Measurements from ENCODE around the gene SCLT1. TPM values are rescaled to one million over a fixed set of nuclear protein-coding genes. Genes with fewer than 3 reads are reported as not detected.

The SCLT1 gene
- total RNA-seq, 1 donor: 14.1 TPM

DNA sequence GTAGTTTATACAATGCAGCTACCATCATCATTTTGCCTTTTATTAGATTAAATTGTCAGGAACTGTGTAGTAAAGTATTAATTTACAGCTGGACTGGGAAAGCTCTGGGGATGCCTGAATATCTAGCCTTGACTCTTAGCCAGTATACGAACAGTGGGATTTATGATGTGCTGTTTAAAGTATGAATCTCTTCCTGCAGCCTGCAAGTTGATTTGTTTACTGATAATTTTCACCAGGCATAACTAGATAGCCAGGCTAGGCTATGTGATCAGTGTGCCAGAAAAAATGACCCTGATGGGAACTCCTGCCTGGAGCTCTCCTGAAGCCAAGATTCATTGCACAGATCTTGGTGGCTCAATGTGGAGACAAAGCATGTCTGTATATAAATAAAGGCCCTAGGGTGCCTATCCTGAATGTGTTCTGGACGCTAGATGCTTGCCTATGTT lies 119.2 kb downstream of the SCLT1 start:
- Histone ChIP-seq H3K4me3 (ENCODE audit: insufficient read depth, low read length) (no peak overlapping the region), H2AFZ (ENCODE audit: low read length) (no peak overlapping the region), H3K4me2 (ENCODE audit: insufficient read depth, low read length) (no peak overlapping the region), H3K36me3 (ENCODE audit: insufficient read depth, low read length) (no peaks in the 10 kb centered on the region), H3K27me3 (ENCODE audit: insufficient read depth, low read length) (no peaks in the 10 kb centered on the region), H4K20me1 (ENCODE audit: insufficient read depth, low read length) (no peaks in the 10 kb centered on the region), H3K27ac (ENCODE audit: low read depth, low read length) (no peak overlapping the region), H3K4me1 (ENCODE audit: insufficient read depth, low read length) (no peaks in the 10 kb centered on the region), H3K9me3 (ENCODE audit: low read depth, low read length) (no peaks in the 10 kb centered on the region), H3K79me2 (ENCODE audit: insufficient read depth, low read length) (no peaks in the 10 kb centered on the region)
- DNase-seq (ENCODE audit: insufficient read length, low spot score, missing footprints): peak; percentile 30
- TF ChIP-seq, protein P1, sequence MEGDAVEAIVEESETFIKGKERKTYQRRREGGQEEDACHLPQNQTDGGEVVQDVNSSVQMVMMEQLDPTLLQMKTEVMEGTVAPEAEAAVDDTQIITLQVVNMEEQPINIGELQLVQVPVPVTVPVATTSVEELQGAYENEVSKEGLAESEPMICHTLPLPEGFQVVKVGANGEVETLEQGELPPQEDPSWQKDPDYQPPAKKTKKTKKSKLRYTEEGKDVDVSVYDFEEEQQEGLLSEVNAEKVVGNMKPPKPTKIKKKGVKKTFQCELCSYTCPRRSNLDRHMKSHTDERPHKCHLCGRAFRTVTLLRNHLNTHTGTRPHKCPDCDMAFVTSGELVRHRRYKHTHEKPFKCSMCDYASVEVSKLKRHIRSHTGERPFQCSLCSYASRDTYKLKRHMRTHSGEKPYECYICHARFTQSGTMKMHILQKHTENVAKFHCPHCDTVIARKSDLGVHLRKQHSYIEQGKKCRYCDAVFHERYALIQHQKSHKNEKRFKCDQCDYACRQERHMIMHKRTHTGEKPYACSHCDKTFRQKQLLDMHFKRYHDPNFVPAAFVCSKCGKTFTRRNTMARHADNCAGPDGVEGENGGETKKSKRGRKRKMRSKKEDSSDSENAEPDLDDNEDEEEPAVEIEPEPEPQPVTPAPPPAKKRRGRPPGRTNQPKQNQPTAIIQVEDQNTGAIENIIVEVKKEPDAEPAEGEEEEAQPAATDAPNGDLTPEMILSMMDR (IDR thresholded peaks at IDR 0.05; ENCODE audit: extremely low read depth, low read depth, low read length): no peak

DNA sequence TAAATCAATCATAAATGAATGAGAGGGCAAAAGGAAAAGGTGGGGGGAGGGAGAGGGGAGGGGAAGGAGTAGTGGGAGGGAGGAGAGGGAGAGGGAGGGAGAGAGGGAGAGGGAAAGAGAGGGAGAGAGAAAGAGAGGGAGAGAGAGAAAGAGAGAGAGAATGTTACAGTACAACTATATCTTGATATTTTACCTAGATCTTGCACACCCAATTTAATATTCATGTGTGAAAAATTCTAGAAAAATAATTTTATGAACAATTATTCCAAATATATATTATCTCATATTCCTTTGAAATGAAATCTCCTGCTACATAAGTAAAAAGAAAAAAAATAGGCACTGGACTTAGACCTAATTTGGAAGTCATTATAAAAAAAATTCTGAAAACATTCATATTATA lies 120.0 kb downstream of the SCLT1 start:
- H3K4me2 ChIP-seq (ENCODE audit: insufficient read depth, low read length): no peak overlapping the region
- H3K79me2 ChIP-seq (ENCODE audit: insufficient read depth, low read length): no peaks in the 10 kb centered on the region
- TF ChIP-seq, protein P1 (IDR thresholded peaks at IDR 0.05; ENCODE audit: extremely low read depth, low read depth, low read length): no peak
- no peak overlapping the region for H3K4me3 ChIP-seq (ENCODE audit: insufficient read depth, low read length)
- H3K36me3 ChIP-seq (ENCODE audit: insufficient read depth, low read length): no peaks in the 10 kb centered on the region
- H3K27ac ChIP-seq (ENCODE audit: low read depth, low read length): no peak overlapping the region
- DNase-seq (ENCODE audit: insufficient read length, low spot score, missing footprints): no peak
- H3K27me3 ChIP-seq (ENCODE audit: insufficient read depth, low read length): no peaks in the 10 kb centered on the region
- no peaks in the 10 kb centered on the region for H4K20me1 ChIP-seq (ENCODE audit: insufficient read depth, low read length)
- no peaks in the 10 kb centered on the region for H3K4me1 ChIP-seq (ENCODE audit: insufficient read depth, low read length)
- H2AFZ ChIP-seq (ENCODE audit: low read length): no peak overlapping the region
- H3K9me3 ChIP-seq (ENCODE audit: low read depth, low read length): no peaks in the 10 kb centered on the region

DNA sequence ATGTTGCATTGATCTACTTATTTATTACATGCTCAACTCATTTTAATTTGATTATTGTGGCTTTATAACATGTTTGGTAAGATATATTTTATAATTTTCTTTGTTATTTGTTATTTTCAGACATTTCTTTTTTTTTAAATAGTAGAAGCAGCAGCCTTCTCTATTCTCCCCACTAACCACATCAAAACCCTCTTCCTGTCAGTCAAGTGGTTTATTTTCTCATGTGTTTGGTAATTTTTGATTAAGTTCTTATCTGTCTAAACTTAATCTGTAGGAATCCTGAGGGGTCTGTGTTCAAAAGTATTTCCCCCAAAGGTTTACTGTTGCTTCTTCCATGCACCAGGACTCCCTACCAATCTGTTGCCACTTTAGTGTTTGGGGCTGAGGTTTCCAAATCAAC lies 131.9 kb downstream of the SCLT1 start:
- Histone ChIP-seq H3K9me3 (ENCODE audit: low read depth, low read length) (no peaks in the 10 kb centered on the region), H3K4me3 (ENCODE audit: insufficient read depth, low read length) (no peak overlapping the region), H3K79me2 (ENCODE audit: insufficient read depth, low read length) (no peaks in the 10 kb centered on the region), H4K20me1 (ENCODE audit: insufficient read depth, low read length) (no peaks in the 10 kb centered on the region), H3K27me3 (ENCODE audit: insufficient read depth, low read length) (no peaks in the 10 kb centered on the region), H3K27ac (ENCODE audit: low read depth, low read length) (no peak overlapping the region), H3K4me1 (ENCODE audit: insufficient read depth, low read length) (no peaks in the 10 kb centered on the region), H3K4me2 (ENCODE audit: insufficient read depth, low read length) (no peak overlapping the region), H2AFZ (ENCODE audit: low read length) (no peak overlapping the region), H3K36me3 (ENCODE audit: insufficient read depth, low read length) (no peaks in the 10 kb centered on the region)
- DNase-seq (ENCODE audit: insufficient read length, low spot score, missing footprints): no peak
- TF ChIP-seq, protein P1 (IDR thresholded peaks at IDR 0.05; ENCODE audit: extremely low read depth, low read depth, low read length): no peak

DNA sequence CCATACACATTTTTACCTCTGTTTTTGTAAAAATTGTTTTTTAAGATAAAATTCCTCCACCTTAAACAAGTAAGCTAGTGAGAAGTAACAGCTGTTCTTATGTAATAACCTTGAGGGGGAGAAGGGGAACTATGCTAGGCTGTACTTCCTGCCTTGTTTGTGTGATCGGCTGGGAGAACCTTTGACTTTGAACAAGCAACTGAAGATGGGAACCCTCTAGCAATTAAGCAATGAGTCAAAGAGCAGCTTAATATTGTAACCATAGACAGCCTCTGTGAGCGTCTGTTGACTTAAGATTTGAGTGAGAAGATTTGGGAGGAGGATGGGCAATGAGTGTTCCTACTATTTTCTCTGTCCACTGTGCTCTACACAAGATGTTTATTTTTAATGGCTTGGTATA lies 135.1 kb downstream of the SCLT1 start:
- Histone ChIP-seq H2AFZ (ENCODE audit: low read length) (no peak overlapping the region), H3K4me3 (ENCODE audit: insufficient read depth, low read length) (no peak overlapping the region), H3K79me2 (ENCODE audit: insufficient read depth, low read length) (no peaks in the 10 kb centered on the region), H3K36me3 (ENCODE audit: insufficient read depth, low read length) (no peaks in the 10 kb centered on the region), H3K27ac (ENCODE audit: low read depth, low read length) (no peak overlapping the region), H3K4me1 (ENCODE audit: insufficient read depth, low read length) (no peaks in the 10 kb centered on the region), H3K27me3 (ENCODE audit: insufficient read depth, low read length) (no peaks in the 10 kb centered on the region), H3K4me2 (ENCODE audit: insufficient read depth, low read length) (no peak overlapping the region), H4K20me1 (ENCODE audit: insufficient read depth, low read length) (no peaks in the 10 kb centered on the region), H3K9me3 (ENCODE audit: low read depth, low read length) (no peaks in the 10 kb centered on the region)
- TF ChIP-seq, protein P1 (IDR thresholded peaks at IDR 0.05; ENCODE audit: extremely low read depth, low read depth, low read length): no peak
- DNase-seq (ENCODE audit: insufficient read length, low spot score, missing footprints): no peak

Data from osteoblast (primary cell).